ENCODE data around the gene RBMS1. TPM values are rescaled to one million over a fixed set of nuclear protein-coding genes. Genes with fewer than 3 reads are reported as not detected.
A peak's percentile ranks its signal among the peaks of the same experiment; 100 is the strongest.

RBMS1 gene
- total and polyA plus RNA-seq, 2 of the 13 experiments (the other 11 are each of a cell fraction or from before 2014, with no cell fraction given): 55.5 to 110 TPM

GRCh38 chr2:160406591-160407392, 86.8 kb downstream of the RBMS1 start (continued):
- TF ChIP-seq, protein P1, sequence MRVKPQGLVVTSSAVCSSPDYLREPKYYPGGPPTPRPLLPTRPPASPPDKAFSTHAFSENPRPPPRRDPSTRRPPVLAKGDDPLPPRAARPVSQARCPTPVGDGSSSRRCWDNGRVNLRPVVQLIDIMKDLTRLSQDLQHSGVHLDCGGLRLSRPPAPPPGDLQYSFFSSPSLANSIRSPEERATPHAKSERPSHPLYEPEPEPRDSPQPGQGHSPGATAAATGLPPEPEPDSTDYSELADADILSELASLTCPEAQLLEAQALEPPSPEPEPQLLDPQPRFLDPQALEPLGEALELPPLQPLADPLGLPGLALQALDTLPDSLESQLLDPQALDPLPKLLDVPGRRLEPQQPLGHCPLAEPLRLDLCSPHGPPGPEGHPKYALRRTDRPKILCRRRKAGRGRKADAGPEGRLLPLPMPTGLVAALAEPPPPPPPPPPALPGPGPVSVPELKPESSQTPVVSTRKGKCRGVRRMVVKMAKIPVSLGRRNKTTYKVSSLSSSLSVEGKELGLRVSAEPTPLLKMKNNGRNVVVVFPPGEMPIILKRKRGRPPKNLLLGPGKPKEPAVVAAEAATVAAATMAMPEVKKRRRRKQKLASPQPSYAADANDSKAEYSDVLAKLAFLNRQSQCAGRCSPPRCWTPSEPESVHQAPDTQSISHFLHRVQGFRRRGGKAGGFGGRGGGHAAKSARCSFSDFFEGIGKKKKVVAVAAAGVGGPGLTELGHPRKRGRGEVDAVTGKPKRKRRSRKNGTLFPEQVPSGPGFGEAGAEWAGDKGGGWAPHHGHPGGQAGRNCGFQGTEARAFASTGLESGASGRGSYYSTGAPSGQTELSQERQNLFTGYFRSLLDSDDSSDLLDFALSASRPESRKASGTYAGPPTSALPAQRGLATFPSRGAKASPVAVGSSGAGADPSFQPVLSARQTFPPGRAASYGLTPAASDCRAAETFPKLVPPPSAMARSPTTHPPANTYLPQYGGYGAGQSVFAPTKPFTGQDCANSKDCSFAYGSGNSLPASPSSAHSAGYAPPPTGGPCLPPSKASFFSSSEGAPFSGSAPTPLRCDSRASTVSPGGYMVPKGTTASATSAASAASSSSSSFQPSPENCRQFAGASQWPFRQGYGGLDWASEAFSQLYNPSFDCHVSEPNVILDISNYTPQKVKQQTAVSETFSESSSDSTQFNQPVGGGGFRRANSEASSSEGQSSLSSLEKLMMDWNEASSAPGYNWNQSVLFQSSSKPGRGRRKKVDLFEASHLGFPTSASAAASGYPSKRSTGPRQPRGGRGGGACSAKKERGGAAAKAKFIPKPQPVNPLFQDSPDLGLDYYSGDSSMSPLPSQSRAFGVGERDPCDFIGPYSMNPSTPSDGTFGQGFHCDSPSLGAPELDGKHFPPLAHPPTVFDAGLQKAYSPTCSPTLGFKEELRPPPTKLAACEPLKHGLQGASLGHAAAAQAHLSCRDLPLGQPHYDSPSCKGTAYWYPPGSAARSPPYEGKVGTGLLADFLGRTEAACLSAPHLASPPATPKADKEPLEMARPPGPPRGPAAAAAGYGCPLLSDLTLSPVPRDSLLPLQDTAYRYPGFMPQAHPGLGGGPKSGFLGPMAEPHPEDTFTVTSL (CRISPR knock-in tag; IDR thresholded peaks at IDR 0.05; ENCODE audit: borderline replicate concordance): no peak
- 0 out of 2 replicates have a peak, but pooled peaks have one; percentile 34 for TF ChIP-seq DNMT3B (CRISPR knock-in tag; conservative IDR thresholded peaks at IDR 0.05)
- no peak for TF ChIP-seq ZNF17 (CRISPR knock-in tag; IDR thresholded peaks at IDR 0.05)
- no peak for TF ChIP-seq FOXC1 (CRISPR knock-in tag; IDR thresholded peaks at IDR 0.05; ENCODE audit: borderline replicate concordance)
- no peak for TF ChIP-seq ZFP62 (CRISPR knock-in tag; IDR thresholded peaks at IDR 0.05)
- no peak for TF ChIP-seq ZNF670 (CRISPR knock-in tag; IDR thresholded peaks at IDR 0.05; ENCODE audit: borderline replicate concordance)
- no peak for TF ChIP-seq CEBPG (CRISPR knock-in tag; IDR thresholded peaks at IDR 0.05)
- TF ChIP-seq ZNF550 (CRISPR knock-in tag; IDR thresholded peaks at IDR 0.05; ENCODE audit: borderline replicate concordance): no peak
- peak; percentile 52; the same call in 1 of the 2 replicates for TF ChIP-seq PHF8 (CRISPR knock-in tag; IDR thresholded peaks at IDR 0.05)
- no peak for TF ChIP-seq TBP (CRISPR knock-in tag; IDR thresholded peaks at IDR 0.05)
- no peak for TF ChIP-seq ZNF770 (CRISPR knock-in tag; IDR thresholded peaks at IDR 0.05)
- no peak for TF ChIP-seq DNMT1 (CRISPR knock-in tag; IDR thresholded peaks at IDR 0.05)
- TF ChIP-seq ARID4A (CRISPR knock-in tag; IDR thresholded peaks at IDR 0.05; ENCODE audit: borderline replicate concordance): peak; percentile 42; the same call in 1 of the 2 replicates
- TF ChIP-seq ZNF576 (CRISPR knock-in tag; IDR thresholded peaks at IDR 0.05): no peak
- TF ChIP-seq SP2 (CRISPR knock-in tag; IDR thresholded peaks at IDR 0.05): 0 out of 2 replicates have a peak, but pooled peaks have one; percentile 28
- TF ChIP-seq ZNF430 (CRISPR knock-in tag; IDR thresholded peaks at IDR 0.05): no peak
- TF ChIP-seq NFYB (CRISPR knock-in tag; IDR thresholded peaks at IDR 0.05): no peak
- no peak for TF ChIP-seq ZNF124 (CRISPR knock-in tag; IDR thresholded peaks at IDR 0.05)

Data from HepG2 (cell line).